ENCODE measurements around the gene BMAL1.

- TF ChIP-seq CTCF (IDR thresholded peaks at IDR 0.05), result no peak
- no peak for TF ChIP-seq EP300 (IDR thresholded peaks at IDR 0.05)
- no peak for TF ChIP-seq POLR2AphosphoS5 (IDR thresholded peaks at IDR 0.05)
Measured at GRCh38 chr11:13376838-13377237, 99.2 kb downstream of the BMAL1 start.

Data from sigmoid colon (tissue), 4 donors.